H9 (cell line): ENCODE measurements around the gene TBC1D22A. TPM values are rescaled to one million over a fixed set of nuclear protein-coding genes. Genes with fewer than 3 reads are reported as not detected.

Source experiments
- DNase-seq: peaks from one replicate; pipeline ENCODE4 v3.0.0-alpha.2; 2017
- H2AFZ ChIP-seq: one replicate; pipeline ENCODE4 v1.6.1; 2013; ENCODE audit warnings: mild to moderate bottlenecking, low read length, control low read depth, moderate library complexity
- H2AK5ac ChIP-seq: 2 replicates; pipeline ENCODE4 v1.6.1; 2013; ENCODE audit warnings: low read length, control low read depth, mixed read lengths; ENCODE audit not compliant: insufficient read length
- H2BK120ac ChIP-seq: one replicate; pipeline ENCODE4 v1.6.1; 2013; ENCODE audit warnings: low read depth, mild to moderate bottlenecking, low read length, control low read depth, inconsistent platforms; ENCODE audit not compliant: poor library complexity, severe bottlenecking
- H2BK12ac ChIP-seq: 2 replicates; pipeline ENCODE4 v1.6.1; 2013; ENCODE audit warnings: low read length, control low read depth, mixed read lengths, low read depth; ENCODE audit not compliant: insufficient read length
- H2BK15ac ChIP-seq: 2 replicates; pipeline ENCODE4 v1.6.1; 2013; ENCODE audit warnings: low read depth, low read length, control low read depth
- H2BK20ac ChIP-seq: one replicate; pipeline ENCODE4 v1.6.1; 2013; ENCODE audit warnings: low read depth, mild to moderate bottlenecking, low read length, control low read depth, inconsistent platforms; ENCODE audit not compliant: poor library complexity, severe bottlenecking
- H2BK5ac ChIP-seq: 2 replicates; pipeline ENCODE4 v1.6.1; 2013; ENCODE audit warnings: low read length, control low read depth, mixed read lengths; ENCODE audit not compliant: insufficient read length
- H3K14ac ChIP-seq: 2 replicates; pipeline ENCODE4 v1.6.1; 2013; ENCODE audit warnings: low read length, control low read depth; ENCODE audit not compliant: insufficient read depth
- H3K18ac ChIP-seq: 2 replicates; pipeline ENCODE4 v1.6.1; 2013; ENCODE audit warnings: low read depth, mild to moderate bottlenecking, mixed read lengths, low read length, control low read depth; ENCODE audit not compliant: insufficient read length
- H3K23ac ChIP-seq: 2 replicates; pipeline ENCODE4 v1.6.1; 2013; ENCODE audit warnings: low read length, control low read depth, mixed read lengths, low read depth; ENCODE audit not compliant: insufficient read length
- H3K23me2 ChIP-seq: 2 replicates; pipeline ENCODE4 v1.6.1; 2013; ENCODE audit warnings: low read depth, mild to moderate bottlenecking, mixed read lengths, low read length, control low read depth; ENCODE audit not compliant: insufficient read length, poor library complexity, severe bottlenecking
- H3K27ac ChIP-seq: 2 replicates; pipeline ENCODE4 v1.5.1; 2013; ENCODE audit warnings: low read length, control low read depth, mixed read lengths, low read depth; ENCODE audit not compliant: insufficient read length
- H3K27me3 ChIP-seq: 2 replicates; pipeline ENCODE4 v1.6.1; 2013; ENCODE audit warnings: low read length, control low read depth, inconsistent platforms; ENCODE audit not compliant: insufficient read depth
- H3K4ac ChIP-seq: 2 replicates; pipeline ENCODE4 v1.6.1; 2013; ENCODE audit warnings: low read depth, mild to moderate bottlenecking, control low read depth, inconsistent platforms, low read length, moderate library complexity
- H3K4me1 ChIP-seq: 2 replicates; pipeline ENCODE4 v1.6.1; 2013; ENCODE audit warnings: low read length, control low read depth, inconsistent platforms; ENCODE audit not compliant: insufficient read depth
- H3K4me2 ChIP-seq: 2 replicates; pipeline ENCODE4 v1.6.1; 2013; ENCODE audit warnings: low read length, control low read depth, mixed read lengths; ENCODE audit not compliant: insufficient read length, insufficient read depth
- H3K56ac ChIP-seq: 2 replicates; pipeline ENCODE4 v1.6.1; 2013; ENCODE audit warnings: low read depth, mild to moderate bottlenecking, mixed read lengths, low read length, control low read depth; ENCODE audit not compliant: insufficient read length
- H3K79me1 ChIP-seq: 2 replicates; pipeline ENCODE4 v1.6.1; 2013; ENCODE audit warnings: low read depth, mild to moderate bottlenecking, moderate library complexity, low read length, control low read depth, inconsistent platforms; ENCODE audit not compliant: insufficient read depth, poor library complexity, severe bottlenecking
- H3K79me2 ChIP-seq: 2 replicates; pipeline ENCODE4 v1.6.1; 2013; ENCODE audit warnings: low read length, control low read depth, inconsistent platforms; ENCODE audit not compliant: insufficient read depth
- H3K9ac ChIP-seq: 2 replicates; pipeline ENCODE4 v1.6.1; 2013; ENCODE audit warnings: low read length, control low read depth, mixed read lengths; ENCODE audit not compliant: insufficient read length; ENCODE audit errors: extremely low read depth
- H3K9me3 ChIP-seq: one replicate; pipeline ENCODE4 v1.6.1; 2013; ENCODE audit warnings: low read depth, low read length, inconsistent platforms; ENCODE audit not compliant: control insufficient read depth
- H3T11ph ChIP-seq: one replicate; pipeline ENCODE4 v1.6.1; 2013; ENCODE audit warnings: mild to moderate bottlenecking, low read length, control low read depth, inconsistent platforms
- H4K20me1 ChIP-seq: one replicate; pipeline ENCODE4 v1.6.1; 2013; ENCODE audit not compliant: control insufficient read depth, insufficient read length, insufficient read depth
- H4K5ac ChIP-seq: 2 replicates; pipeline ENCODE4 v1.6.1; 2013; ENCODE audit warnings: low read depth, mild to moderate bottlenecking, mixed read lengths, low read length, control low read depth; ENCODE audit not compliant: insufficient read length
- H4K8ac ChIP-seq: replicated peaks from 2 replicates; pipeline ENCODE4 v1.6.1; 2013; ENCODE audit warnings: low read length, control low read depth, mixed read lengths, low read depth; ENCODE audit not compliant: insufficient read length
- H4K91ac ChIP-seq: 2 replicates; pipeline ENCODE4 v1.6.1; 2013; ENCODE audit warnings: low read depth, mild to moderate bottlenecking, moderate library complexity, mixed read lengths, low read length, control low read depth; ENCODE audit not compliant: insufficient read length
- H3K27ac Mint-ChIP-seq, 3 experiments: 2 replicates in 2 of 3; 3 replicates in 1 of 3; pipeline ENCODE4 v1.8.0; 2020 to 2021; ENCODE audit warnings: mixed read lengths in 3 of 3, mild to moderate bottlenecking in 1 of 3, moderate library complexity in 1 of 3
- H3K27me3 Mint-ChIP-seq: 2 replicates; pipeline ENCODE4 v1.8.0; 2021; ENCODE audit warnings: low read depth, mild to moderate bottlenecking, moderate library complexity, mixed read lengths
- H3K36me3 Mint-ChIP-seq, 3 experiments: 2 replicates in 2 of 3; 3 replicates in 1 of 3; pipeline ENCODE4 v1.8.0; 2020 to 2021; ENCODE audit warnings: low read depth in 3 of 3, mixed read lengths in 3 of 3; ENCODE audit not compliant: insufficient read depth in 1 of 3
- H3K4me1 Mint-ChIP-seq, 2 experiments: 2 replicates each; pipeline ENCODE4 v1.8.0; 2020; ENCODE audit warnings: mixed read lengths in 2 of 2
- H3K4me3 Mint-ChIP-seq, 2 experiments: 2 replicates in 1 of 2; 3 replicates in 1 of 2; pipeline ENCODE4 v1.8.0; 2020 to 2021; ENCODE audit warnings: mild to moderate bottlenecking in 2 of 2, mixed read lengths in 2 of 2, moderate library complexity in 1 of 2
- H3K9me3 Mint-ChIP-seq, 2 experiments: 2 replicates in 1 of 2; 3 replicates in 1 of 2; pipeline ENCODE4 v1.8.0; 2020; ENCODE audit warnings: mild to moderate bottlenecking in 2 of 2, mixed read lengths in 2 of 2, moderate library complexity in 1 of 2
- WGBS: extraction: QIAGEN DNeasy Blood & Tissue Kit; methylation state at CpG from one replicate; pipeline ENCODE4 v1.1.7; 2013; ENCODE audit warnings: missing lambda C conversion rate, low lambda C conversion rate, mixed read lengths; ENCODE audit not compliant: insufficient read length; ENCODE audit errors: extremely low coverage; 5-methylcytosine and 5-hydroxymethylcytosine counted together
- total RNA-seq: library from RNA; stranded (reverse); gene quantifications from 2 replicates; pipeline ENCODE4 v1.2.1, GENCODE V29; 2021
- TF ChIP-seq, protein P1 (sequence below): fragments of 200-600 bp; sonication (generic); conservative IDR thresholded peaks from 3 replicates; pipeline ENCODE4 v1.8.0; 2021; ENCODE audit warnings: antibody characterized with exemption, mild to moderate bottlenecking

The TBC1D22A gene
- total RNA-seq, 1 experiment from 2014 or later: 20.8 TPM

DNA sequence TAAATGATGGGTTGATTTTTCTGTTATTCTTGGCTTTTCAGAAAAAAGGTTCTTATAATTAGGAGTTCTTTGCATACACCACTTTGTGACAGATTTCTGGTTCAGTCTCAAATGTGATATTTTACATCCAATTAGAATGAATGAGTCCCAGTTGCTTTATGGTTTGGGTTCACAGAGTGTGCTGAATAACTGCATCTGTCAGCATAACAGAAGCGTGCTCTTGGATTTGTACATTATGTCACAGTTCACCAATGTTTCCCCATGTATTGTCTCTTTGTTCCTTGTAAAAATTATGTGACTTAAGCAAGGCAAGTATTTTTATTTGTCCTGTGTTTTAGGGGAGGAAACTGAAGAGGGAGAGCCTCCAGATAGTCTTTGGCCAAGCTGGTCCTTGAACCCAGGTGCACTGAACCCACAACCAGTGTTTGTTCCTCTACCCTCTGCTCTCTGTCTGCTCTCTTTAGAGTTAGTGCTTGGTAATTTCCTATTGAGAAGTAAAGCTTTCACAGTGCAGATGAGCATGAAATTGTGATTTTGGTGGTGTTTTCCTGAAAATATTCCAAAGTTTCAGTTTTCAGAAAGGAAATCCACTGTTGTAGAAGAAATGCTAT lies 107.5 kb downstream of the TBC1D22A start:
- Histone ChIP-seq H2AK5ac (no peak overlapping the region), H2BK15ac (no peak overlapping the region), H3K18ac (no peak overlapping the region), H4K20me1 (no peaks in the 10 kb centered on the region), H3K14ac (no peak overlapping the region), H2BK5ac (no peak overlapping the region), H3K9me3 (no peaks in the 10 kb centered on the region), H2BK20ac (no peak overlapping the region), H3K23me2 (no peaks in the 10 kb centered on the region), H3K56ac (no peak overlapping the region), H4K8ac (no peak overlapping the region), H3K4ac (no peak overlapping the region), H3K9ac (no peak overlapping the region), H3K79me2 (no peaks in the 10 kb centered on the region), H2AFZ (no peak overlapping the region), H3K4me2 (no peak overlapping the region), H3K23ac (no peak overlapping the region), H3K79me1 (no peaks in the 10 kb centered on the region), H3K27me3 (no peaks in the 10 kb centered on the region), H3K27ac (no peak overlapping the region), H3K4me1 (no peaks in the 10 kb centered on the region), H4K5ac (no peak overlapping the region), H2BK12ac (no peak overlapping the region), H3T11ph (no peak overlapping the region), H4K91ac (no peak overlapping the region), H2BK120ac (no peak overlapping the region)
- H3K27me3 Mint-ChIP-seq: no peaks in the 10 kb centered on the region
- H3K36me3 Mint-ChIP-seq: peaks cover 25 to 37% (median 26%) of the 10 kb centered on the region in 3 experiments
- DNase-seq: no peak
- no peak overlapping the region for H3K4me3 Mint-ChIP-seq
- TF ChIP-seq, protein P1, sequence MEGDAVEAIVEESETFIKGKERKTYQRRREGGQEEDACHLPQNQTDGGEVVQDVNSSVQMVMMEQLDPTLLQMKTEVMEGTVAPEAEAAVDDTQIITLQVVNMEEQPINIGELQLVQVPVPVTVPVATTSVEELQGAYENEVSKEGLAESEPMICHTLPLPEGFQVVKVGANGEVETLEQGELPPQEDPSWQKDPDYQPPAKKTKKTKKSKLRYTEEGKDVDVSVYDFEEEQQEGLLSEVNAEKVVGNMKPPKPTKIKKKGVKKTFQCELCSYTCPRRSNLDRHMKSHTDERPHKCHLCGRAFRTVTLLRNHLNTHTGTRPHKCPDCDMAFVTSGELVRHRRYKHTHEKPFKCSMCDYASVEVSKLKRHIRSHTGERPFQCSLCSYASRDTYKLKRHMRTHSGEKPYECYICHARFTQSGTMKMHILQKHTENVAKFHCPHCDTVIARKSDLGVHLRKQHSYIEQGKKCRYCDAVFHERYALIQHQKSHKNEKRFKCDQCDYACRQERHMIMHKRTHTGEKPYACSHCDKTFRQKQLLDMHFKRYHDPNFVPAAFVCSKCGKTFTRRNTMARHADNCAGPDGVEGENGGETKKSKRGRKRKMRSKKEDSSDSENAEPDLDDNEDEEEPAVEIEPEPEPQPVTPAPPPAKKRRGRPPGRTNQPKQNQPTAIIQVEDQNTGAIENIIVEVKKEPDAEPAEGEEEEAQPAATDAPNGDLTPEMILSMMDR: no peak
- no CpG with 5 or more reads among the region's 1 CpG for WGBS
- peaks cover 16% of the 10 kb centered on the region in 2 experiments for H3K9me3 Mint-ChIP-seq
- H3K27ac Mint-ChIP-seq: no peak overlapping the region
- peaks cover 15 to 16% of the 10 kb centered on the region in 2 experiments for H3K4me1 Mint-ChIP-seq
